ENCODE data around the gene NR2C2AP.
"Not testable (repeated sequence)": the region's sequence is repeated elsewhere in the genome, so short reads cannot be mapped to it uniquely, and the experiment has no call there.

The NR2C2AP gene

DNA sequence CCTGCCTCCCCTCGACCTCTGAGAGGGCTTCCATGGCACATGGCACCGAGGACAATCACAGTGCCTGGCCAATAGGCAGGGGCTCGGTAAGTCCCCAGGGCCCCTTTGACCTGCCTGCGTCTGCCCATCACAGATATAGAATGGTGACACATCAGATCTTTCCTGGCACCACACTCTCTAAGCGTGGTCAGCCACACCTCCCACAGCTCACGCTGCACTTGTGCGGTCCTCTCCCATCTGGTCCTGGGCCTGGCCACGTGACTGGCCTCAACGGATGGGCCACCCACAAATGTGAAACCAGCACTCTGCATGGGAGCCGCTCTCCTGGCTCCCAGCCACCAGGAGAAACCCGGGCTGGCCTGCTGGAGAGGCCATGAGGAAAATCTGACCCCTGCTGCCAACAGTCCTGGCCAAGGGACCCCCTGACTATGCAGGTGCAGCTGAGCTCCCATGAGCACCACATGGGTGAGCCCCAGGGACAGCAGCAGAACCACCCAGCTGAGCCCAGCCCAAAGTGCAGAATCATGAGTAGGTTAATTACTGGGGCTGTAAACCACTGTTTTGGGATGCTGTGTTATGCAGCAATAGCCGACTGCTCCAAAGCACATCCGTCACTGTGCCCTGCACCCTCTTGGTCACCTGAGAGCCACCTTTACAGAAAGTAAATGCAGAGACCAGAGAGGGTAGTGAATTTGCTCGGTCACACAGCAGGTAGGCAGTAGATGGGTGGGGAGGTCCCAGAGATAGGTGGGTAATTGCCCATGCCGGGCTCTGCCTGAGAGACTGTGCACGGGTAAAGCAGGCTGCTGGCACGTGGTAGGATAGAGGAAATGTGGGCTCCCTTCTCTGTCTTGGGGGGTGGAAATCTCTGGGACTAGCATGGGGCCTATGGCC lies 23.4 kb downstream of the NR2C2AP start:
- no peak for DNase-seq

DNA sequence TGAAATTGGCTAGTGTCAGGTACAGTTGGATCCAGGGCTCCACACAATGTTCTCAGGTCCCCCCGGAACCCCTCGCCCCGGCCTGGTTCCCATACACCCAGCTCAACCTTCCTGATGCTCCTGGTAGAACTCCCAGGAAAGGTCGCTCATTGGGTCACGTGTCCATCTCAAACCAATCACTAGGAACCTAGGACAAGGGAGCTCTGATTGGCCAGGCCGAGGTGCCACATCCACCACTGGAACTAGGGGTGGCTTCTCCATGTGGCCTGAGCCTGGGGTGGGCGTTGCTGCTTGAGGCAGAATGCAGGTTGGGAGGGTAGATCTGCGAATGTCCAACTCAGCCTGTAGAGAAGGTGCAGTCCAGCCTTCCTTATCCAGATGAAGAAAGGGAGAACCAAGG lies 26.3 kb downstream of the NR2C2AP start:
- DNase-seq: no peak

DNA sequence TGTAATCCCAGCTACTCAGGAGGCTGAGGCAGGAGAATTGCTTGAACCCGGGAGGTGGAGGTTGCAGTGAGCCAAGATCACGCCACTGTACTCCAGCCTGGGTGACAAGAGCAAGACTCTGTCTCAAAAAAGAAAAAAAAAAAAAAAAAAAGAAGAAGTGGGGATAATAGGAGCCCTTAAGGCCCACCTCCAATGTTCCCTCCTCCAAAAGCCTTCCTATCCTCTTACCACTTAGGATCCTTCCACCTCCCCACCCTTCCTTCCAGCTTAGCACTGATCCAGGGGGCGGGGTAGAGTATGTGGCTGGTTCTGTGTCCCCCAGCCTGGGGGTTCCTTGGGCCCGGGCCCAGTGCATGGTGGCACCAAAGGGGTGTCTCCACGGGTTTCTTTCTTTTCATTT lies 30.0 kb downstream of the NR2C2AP start:
- not testable (repeated sequence) for DNase-seq

DNA sequence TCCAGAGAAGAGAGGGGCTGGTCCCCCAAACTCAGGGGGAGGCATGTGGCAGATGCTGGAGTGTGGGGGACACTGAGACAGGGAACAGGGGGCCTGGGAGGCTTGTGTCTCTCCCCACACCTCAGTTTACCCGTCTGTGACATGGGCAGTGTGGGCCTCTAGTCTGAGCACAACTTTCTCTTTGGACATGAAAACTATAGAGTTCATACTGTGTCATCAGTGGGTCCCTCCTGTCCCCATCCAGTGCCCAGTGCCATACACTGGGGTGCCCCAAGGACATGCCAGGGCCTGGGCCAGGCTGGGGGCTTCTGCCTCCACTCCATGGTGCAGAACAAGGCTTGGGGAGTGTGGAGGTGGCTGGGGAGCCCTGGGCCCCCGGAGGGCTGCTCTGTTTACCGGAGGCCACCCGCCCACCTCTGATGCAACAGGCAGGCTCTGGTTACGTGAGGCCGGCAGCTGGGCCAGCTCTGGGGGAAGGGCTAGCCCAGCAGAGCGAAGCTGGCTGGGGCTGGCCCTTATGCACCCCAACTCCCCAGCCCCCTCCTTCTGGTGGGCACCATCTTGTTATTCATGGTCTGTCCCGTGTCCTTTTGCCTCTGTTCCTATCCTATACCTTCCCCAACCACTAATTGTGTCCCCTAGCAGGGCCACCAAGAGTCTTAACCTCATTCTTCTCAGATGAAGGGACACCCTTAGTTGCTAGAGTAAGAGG lies 31.2 kb downstream of the NR2C2AP start:
- DNase-seq: no peak

DNA sequence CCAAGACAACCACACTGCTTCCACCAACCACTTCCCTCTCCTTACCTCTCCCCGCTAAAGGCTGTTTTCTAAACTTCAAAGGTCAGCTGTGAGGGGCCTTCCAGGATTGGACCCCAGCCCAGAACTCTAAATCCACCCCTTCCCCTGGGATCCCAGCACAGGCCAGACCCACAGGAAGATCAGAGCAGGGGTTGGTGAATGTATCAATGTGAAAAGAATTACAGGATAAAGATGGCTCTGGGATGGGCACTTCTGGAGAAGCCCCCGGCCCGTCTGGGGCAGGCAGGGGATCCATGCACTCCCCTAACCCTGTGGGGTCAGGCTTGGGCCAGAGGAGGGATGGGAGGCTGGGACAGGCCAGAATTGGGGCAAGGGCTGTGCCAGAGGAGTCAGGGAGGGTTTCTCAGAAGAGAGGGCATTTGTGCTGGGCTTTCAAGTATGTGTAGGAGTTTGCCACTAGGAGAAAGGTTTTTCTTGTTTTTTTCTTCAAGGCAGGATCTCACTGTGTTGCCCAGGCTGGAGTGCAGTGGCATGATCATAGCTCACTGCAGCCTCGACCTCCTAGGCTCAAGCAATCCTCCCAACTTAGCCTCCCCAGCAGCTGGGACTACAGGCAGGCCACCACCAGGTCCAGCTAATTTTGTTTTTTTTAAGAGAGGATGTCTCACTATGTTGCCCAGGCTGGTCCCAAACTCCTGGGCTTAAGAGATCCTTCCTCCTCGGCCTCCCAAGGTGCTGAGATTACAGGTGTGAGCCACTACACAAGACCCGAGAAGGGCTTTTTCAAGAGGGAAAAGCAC lies 32.1 kb downstream of the NR2C2AP start:
- no peak for DNase-seq

DNA sequence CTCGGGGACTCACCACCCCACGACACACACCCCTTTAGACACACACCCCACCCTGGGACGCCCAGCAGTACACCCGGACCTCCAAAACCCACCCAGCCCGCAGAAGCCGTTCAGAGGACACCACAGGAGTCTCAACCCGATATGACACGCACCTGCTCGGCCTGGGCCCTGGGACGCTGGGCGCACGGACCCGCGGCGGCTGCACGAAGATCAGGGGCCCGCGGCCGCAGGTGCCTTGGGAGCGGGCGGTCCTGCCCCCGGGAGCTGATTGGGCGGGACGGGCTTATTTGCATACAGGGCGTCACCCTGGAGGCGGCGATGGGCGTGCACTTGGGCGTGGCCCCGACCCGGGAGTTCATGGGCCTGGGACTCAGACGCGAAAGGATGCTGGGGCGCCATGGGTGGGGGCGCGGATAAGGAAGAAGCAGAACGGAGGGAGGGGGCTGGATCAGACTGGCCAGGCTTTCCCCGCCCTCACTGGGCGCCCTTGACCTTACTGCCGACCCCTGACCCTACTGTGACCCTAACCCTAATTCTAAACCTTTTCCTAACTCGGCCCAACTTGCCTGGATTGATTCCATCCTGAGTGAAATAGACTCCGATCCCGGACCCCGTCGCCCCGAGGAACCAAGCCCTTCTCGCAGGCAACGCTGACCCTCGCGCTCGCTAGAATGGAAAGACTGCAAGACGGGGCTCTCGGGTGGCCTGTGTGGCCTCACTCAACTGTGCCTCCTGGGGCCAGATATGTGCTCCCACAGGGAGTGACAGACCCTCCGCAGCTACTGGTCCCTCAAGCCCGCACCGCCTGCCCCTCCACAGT lies 33.0 kb downstream of the NR2C2AP start, which contains the start of gene MEF2B:
TSS of gene MEF2B (minus strand) at position 211 of the 820 bp plus-strand sequence. CDS start 19,528 bp downstream, outside the sequence.
- peak; percentile 77 for DNase-seq

DNA sequence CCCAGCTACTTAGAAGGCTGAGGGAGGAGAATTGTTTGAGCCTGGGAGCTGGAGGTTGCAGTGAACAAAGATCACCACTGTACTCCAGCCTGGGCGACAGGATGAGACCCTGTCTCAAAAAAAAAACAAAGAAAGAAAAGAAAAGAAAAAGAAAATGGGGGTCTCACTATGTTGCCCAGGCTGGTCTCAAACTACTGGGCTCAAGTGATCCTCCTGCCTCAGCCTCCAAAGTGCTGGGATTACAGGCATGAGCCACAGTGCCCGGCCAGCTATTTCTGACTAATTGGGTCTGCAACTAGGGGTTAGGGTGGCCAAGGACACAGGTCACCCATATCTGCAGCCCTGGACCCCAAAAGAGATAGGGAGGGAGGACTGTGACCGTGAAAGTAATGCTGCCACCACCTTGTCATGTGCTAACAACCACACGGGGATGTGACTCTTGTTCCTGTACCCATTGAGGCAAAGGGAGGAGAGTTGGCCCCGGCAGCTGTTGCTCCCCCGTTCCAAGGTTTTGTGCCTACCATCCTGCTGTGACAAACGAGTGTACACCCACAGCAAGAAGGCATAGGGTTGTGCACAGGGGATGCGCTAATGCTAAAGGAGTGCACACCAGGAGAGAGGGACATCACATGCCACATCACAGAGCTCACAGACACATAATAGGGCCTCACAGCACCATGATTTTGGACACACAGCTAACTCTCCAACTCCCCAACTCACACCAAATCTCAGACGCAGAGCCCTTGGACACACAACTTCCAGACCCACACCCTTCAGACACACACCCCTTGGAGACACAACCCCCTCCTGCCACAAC lies 33.8 kb downstream of the NR2C2AP start:
- no peak for DNase-seq

DNA sequence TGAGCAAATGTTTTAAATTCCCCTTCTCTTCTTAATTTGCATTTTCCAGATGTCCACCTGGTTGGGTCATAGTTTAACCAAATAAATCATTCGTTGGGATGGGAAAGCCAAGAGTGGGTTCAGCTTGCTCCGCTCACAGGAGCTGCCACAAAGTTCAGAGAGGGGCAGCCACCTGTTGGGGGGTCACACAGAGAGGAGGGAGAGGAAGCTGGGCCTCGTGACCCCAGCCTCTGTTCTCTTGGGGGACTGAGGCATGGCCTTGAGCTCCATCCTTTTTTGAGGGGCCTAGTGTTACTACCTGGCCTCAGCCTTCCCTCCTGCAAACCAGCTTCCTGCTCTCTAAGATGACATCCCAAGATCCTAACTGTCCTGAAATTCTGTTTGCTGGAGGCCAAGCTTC lies 35.6 kb downstream of the NR2C2AP start:
- DNase-seq: no peak

DNA sequence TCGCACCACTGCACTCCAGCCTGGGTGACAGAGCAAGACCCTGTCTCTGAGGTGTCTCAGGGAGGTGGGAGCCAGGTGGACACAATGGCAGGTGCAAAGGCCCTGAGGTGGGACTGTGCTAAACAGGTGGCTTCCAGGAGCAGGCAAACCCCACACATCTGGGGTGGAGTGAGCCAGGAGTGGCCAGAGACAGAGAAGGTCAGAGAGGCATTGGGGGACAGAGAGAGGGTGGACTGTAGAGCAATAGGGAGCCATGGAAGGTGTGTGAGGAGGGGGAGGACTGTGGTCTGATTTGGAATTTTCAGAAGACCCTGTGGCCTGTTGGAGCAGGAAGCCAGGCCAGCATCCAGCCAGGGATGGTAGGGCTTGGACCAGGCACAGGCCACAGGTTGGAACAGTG lies 37.8 kb downstream of the NR2C2AP start:
- no peak for DNase-seq

DNA sequence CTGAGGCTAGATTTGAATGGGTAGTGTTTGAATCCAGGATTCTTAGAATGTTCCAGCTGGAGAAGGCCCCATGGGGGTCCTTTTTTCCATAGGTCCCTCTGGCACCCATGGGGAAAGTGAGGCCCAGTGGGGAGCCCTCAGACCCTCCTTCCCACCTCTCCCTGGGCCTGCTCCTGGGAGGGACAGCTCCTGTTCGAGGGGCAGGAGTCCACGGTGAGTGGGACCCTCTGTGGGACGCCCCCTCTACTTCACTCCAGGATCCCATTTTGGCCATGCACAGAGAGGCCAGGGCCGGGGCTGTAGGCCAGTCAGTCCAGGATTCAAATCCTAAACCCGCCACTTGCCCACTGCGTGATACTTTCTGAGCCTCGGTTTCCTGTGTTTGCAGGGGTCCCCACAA lies 40.7 kb downstream of the NR2C2AP start:
- DNase-seq: no peak

DNA sequence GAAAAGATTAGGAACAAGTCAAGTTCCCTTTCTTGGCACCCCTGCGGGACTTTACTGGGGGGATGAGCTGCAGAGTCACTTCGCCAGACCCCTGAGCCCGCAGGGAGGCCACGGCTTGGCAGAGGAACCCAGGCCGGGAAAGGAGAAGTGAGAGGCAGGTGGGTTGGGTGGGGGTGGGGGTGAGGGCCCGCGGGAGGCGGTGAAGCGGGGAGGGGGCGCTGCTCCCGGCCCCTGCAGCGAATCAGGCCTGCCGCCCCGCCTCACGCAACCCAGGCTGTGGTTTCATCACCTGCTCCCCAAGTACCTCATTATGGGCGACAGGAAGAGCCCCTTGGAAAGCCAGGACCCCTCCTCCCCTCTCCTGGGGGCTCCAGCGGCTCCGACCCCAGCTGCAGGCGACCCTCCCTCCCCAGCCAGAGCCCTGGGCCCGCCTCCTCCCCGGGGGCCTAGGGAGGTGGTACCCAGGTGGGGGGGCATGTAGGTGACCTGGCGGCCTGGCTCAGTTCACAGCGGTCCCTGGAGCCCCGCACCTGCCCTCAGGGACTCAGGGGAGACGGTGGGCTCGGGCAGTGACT lies 42.7 kb downstream of the NR2C2AP start:
- DNase-seq: no peak

DNA sequence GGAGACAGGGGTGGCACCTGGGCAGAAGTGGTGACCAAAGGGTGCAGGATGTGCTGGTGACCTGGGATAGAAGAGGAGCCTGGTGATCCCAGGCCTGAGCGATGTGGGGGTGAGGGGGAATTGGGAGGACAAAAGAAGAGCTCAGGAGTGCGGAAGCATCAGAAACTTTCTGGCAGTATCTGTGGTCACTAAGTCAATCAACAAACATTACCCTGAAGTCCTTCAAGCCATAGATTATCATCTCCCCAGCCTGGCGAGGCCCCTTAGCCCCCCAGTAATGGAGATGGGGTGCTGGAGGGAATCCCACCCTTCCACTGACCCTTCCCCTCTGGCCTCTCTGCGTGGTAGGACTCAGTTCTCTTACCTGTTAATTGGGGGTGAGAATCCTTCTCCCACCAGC lies 43.7 kb downstream of the NR2C2AP start:
- DNase-seq: no peak

DNA sequence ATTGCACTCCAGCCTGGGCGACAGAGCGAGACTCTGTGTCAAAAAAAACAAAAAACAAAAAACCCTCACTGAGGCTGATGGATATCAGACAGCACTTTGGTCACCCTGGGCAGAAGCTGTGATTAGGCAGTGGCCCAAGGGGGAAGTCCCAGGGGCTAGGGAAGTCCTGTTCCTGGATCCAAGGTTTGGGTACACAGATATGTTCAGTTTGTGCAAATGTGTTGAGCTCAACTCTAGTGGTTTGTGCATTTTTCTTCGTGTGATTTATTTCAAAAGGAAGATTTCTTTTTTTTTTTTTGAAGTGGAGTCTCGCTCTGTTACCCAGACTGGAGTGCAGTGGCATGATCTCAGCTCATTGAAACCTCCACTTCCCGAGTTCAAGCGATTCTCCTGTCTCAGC lies 45.4 kb downstream of the NR2C2AP start:
- no peak for DNase-seq

DNA sequence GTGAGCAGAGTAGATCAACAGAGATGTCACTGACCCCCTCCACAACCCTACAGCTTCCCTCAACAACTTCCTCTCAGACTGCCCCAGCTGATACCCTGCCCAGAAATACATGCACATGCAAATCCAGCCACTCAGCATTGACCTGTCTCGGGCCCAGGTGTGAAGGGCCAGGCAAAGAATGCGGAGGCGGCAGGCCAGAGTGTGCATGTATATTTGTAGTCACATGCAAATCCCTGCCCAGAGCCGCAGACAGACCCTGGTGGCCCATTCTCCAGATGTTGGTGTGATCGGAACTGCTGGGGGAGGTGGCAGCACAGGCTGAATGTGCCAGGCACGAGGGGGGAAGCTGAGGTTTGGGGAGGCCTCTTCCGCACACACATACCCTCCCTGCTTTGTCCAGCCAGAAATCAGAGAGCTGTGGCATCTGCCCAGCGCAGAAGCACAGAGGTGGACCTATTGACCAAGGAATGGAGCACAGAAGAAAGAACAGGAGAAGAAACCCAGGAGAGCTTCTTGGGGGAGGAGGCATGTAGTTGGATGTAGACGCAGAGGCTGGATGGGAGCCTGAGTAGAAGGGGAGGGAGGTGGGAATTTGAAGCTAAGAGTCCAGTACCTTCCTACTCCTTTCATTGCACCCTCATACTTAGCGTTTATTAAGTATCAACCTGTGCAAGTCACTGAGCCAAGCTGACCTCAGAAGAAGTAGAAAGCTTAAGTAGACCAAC lies 47.6 kb downstream of the NR2C2AP start:
- DNase-seq: no peak

DNA sequence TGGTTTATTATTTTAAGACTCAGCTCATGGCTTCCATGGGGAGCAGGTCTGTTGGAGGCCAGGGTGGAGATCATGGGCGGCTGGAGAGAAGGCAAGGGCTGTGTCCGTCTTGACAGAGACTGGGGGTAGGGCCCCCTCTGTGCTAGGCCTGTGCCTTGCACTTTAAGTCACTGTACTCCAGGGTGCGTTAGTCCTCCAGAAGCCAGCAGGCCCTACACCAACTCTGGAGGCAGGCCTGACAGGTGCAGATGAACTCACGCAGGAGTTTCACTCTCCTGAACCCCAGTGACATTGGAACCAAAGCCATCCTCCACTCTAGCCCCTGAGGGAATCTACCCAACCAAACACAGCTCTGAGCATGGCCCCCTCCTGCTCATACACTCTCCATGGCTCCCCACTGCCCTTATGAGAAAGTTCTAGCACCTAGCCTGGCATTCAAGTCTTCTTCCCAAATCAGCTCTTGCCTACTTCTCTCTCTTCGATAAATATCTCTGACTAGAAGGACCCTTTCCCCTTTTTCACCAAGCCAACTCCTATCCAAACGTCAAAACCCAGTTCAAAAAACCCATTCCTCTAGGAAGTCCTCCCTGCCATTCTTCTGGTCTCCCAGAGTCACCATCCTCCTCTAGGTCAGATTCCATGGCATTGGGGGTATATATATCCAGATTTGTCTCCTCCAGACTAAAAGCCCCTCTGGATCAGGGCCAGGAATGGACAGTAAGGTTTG lies 48.3 kb downstream of the NR2C2AP start:
- DNase-seq: no peak

DNA sequence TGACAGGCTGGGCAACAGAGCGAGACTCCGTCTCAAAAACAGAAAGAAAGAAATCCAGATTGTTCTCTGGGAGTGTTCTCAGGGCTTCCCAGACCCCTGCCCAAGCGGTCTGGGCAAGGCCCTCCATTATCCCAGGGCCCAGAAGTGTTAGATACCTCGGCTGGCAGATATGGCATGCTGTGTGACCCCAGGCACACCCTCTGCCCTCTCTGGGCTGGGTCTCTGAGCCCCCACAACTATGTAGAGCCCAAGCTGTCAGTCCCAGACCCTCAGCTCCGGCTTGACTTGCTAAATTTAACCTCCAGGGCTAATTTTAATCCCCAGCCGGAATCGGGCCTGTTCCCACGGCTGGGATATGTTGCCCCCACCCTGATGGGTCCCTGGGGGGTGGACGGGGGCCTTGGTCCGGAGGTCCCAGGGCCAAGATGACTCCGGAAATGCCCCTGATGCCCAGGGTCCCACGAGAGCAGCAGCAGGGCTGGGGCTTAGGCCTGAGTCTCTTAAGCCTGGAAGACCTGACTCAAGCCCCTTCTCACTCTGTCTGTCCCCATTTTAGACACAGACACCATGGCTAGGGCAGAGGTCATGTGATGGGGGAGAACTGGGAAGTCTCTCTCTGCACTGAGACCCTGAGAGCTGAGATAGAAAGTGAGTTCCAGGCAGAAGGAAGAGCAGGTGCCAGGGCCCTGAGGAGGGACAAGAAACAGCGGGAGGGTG lies 50.4 kb downstream of the NR2C2AP start:
- no peak for DNase-seq

DNA sequence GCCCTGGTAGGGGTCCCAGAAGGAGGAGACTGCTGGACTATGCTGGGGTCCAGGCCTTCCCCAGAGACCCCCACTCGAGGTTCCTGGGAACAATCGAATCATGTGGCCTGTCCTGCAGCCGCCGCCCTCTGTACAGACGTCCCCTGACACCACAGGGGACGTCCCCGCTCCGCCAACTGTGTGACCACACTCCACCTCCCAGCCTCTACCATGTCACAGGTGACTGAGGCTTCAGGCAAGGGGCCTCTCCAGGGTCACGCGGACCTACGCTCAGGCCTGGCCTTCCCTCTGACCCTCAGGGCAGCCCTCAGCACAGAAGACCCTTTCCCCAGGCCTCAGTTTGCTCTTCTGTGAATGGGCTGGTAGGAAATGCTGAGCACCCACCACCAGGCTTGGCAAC lies 51.8 kb downstream of the NR2C2AP start:
- DNase-seq: no peak

Data from retina (tissue), 1 donor.